ENCODE results near the gene COL16A1.

COL16A1 gene

DNA sequence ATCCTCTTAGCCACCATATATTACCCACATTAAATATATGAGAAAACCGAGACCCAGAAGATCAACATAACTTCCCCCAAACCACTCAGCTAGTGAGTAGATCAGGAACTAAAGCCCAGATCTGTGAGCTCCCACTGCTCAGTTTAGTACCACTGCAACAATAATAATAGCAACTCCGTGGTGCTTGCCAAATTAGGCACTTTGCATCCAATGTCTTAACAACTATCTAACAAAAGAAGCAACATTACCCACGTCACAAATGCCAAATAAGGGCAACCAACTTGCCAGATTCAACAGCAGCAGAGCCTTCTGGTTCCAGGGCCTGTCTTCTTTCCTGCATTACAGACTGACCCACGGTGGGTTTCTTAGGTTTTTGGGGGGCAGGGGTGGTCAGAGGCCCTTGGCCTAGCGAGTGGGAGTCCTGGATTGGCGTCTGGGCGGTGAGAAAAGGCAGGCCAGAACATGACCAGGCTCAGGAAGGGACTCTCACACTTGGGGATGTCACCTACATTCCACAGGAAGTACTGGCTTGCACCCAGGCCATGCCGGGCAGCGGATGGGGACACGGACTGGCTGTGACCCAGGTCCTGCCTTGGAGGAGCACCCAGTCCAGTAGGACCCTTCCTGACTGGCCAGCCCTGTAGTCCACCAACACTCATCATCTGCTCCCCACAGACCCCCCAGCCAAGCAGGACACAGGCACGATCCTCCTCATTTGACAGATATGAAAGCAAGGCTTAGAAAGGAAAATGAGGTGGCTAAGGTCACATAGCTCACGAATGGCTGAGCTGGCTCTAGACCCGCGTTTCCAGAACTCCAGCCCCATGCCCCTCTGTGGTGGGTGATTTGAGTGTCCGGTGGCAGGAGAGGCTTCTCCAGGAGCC lies 81.7 kb downstream of the COL16A1 start:
- DNase-seq, result no peak

- DNase-seq, result no peak
These were observed 82.4 kb downstream of the COL16A1 start for GRCh38 chr1:31621498-31621820.

GRCh38 chr1:31620631-31621497 lies 83.0 kb downstream of the COL16A1 start:
- no peak for DNase-seq

GRCh38 chr1:31618916-31619846 lies 84.6 kb downstream of the COL16A1 start:
- DNase-seq, result no peak

- DNase-seq, result peak in 1 of 4 experiments; percentile 14
These were observed 85.7 kb downstream of the COL16A1 start for GRCh38 chr1:31617916-31618746.

GRCh38 chr1:31617218-31617915 lies 86.5 kb downstream of the COL16A1 start, which contains the start of gene HCRTR1:
Gene HCRTR1, plus strand, starts transcription at chr1:31617689. Its CDS starts 1,504 bp downstream, at chr1:31619193.
- DNase-seq, result no peak

GRCh38 chr1:31615939-31616338 lies 87.9 kb downstream of the COL16A1 start:
- DNase-seq, result no peak

DNA sequence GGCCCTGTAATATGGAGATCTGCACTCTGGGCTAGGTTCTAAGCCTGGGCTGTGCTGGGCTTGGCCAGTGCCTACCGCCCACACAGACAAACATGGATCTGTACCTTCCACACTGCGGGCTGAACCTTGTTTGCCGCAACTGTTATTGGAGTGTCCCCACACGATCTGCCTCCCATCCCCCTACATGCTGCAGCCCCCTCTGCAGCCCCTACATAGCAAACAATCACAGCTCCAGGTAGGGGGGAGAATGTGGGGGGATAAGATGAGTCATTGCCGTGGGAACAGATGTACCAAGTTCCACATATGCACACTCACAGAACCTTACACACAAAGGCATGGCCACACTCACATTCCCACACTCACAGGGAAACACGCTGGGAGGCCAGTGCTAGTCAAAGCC lies 88.4 kb downstream of the COL16A1 start:
- no peak for DNase-seq

GRCh38 chr1:31614414-31615005 lies 89.3 kb downstream of the COL16A1 start:
- no peak for DNase-seq

GRCh38 chr1:31609514-31610118 lies 94.2 kb downstream of the COL16A1 start:
- DNase-seq, result no peak

DNA sequence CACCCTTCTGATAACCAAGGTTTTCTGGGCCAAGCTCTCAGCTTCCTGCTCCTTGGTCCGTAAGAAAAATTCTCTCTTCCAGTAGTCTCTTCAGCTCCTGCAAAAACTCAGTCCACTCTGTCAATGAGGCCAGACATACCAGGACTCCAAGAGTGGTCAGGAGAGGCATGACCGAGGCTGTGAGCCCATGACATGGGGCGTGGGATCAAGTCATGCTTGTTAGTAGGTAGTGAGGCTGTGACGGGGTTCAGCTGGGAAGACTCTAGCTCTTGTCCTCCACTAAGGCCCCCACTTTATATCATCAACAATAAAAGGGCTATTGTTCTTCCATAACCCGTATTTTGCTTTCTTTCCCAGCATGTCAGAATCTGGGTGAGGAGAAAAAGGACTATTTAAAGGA lies 96.5 kb downstream of the COL16A1 start:
- DNase-seq, result no peak

DNA sequence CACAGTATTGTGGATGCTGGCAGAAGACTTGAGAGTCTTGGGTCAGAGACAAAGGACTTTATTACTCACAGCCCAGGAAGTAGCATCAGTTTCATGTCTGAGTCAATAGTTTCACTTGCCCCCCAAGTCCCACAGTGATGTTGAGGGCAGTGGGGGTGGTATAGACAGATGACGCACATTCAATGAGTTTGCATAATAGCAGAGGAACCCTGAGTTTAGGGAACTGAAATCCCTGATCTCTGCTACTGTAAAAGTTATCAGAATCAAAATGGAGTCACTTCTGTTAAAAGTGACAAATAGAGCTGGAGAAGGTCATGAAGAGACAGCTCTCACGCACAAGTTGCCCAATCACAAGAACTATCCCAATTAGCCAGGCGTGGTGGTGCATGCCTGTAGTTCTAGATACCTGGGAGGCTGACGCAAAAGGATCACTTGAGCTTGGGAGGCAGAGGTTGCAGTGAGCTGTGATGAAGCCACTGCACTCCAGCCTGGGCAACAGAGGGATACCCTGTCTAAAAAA lies 97.8 kb downstream of the COL16A1 start:
- DNase-seq, result no peak
